ENCODE data around the gene GPR84.

DNA sequence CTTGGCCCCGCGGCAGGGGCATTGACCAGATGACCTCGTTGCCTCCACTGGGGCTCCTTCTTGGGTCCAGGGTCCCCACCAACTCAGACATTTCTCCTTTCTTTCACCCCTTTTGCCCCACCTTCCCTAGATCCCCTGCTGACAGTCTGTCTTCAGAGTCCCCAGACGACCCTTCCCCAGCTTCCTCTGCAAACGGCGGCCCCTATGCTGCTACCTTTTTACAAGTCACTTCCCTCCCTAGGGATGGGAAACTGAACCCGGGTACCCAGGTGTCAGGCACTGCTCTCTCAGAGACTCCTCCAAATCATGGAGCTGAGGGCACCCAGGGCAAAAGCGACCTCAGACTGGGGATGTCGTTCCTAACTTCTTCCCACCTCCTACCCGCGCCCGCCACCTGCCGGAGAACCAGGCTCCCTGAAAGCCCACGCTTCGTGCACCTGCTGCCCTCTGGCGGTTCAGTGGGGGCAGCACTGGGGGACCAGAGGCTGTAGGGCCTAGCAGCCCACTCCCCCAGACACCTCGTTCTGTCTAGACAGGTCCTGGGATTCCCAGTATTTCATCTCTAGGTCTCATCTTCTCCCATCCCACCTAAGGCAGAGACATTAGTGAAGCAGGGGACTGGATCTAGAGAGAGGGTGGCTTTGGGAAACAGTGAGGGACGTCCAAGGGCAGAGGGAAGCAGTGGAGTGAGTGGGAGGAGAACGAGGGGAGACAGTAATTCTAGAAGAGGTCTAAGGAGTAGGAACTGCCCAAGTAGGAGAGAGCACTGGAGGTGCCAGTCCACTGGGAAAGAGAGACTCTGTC is 15.3 kb upstream of the GPR84 start:
- TF ChIP-seq BMI1 (IDR thresholded peaks at IDR 0.05; ENCODE audit: low read length) (no peak), JUND (IDR thresholded peaks at IDR 0.05; ENCODE audit: borderline replicate concordance, low read depth, low read length) (peak; percentile 64), JUND (tag; IDR thresholded peaks at IDR 0.05; ENCODE audit: borderline replicate concordance, low read depth, low read length) (no peak; the same call in 2 of the 3 replicates)

Data from K562 (cell line).